ENCODE results near the gene HSD17B12.
A peak's percentile ranks its signal among the peaks of the same experiment; 100 is the strongest.

DNA sequence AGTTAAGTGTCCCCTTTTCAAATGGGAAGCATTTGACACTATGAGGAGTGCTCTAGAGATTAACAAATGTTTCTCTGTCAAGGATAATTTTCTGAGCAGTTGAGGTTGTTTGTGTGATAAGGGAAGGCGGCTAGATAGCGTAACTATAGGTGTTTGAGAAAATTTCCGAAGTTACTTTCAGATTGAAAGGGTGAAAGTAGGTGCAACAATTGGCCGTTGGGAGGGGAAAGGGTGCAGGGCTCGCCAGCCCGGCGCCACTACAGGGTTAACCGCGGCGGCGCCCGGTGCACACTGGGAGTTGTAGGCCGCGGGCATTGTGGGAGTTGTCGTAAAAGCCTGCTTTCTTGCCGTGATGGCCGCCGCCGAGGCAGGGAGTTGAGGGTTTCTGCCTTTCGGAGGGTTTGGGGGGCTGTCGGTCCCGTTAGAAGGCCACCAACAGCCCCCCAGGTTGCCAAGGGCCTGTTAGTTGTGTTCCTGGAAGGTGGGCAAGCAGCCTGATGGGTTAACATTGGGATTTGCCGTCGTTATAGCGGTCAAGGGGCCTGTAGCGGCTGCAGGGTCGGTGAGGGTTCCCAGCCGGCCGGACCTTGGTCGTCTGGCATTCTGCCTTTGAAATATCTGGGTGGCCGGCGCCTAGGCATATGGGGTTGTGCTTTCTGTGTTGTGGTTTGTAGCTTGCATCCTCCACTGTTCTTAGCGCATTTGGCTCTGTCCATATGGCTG, 36.5 kb upstream of the HSD17B12 start:
- TF ChIP-seq CTCF (IDR thresholded peaks at IDR 0.05; ENCODE audit: poor library complexity, severe bottlenecking) (peak; percentile 26), EZH2 (IDR thresholded peaks at IDR 0.05; ENCODE audit: borderline replicate concordance, insufficient read depth, low read length, poor library complexity, severe bottlenecking) (no peak)

Measured in neural cell (in vitro differentiated cells).